ENCODE measurements around the gene CDKL1. TPM values are rescaled to one million over a fixed set of nuclear protein-coding genes. Genes with fewer than 3 reads are reported as not detected.

CDKL1 gene
- total RNA-seq, 1 experiment from 2014 or later, result 5.4 TPM

DNA sequence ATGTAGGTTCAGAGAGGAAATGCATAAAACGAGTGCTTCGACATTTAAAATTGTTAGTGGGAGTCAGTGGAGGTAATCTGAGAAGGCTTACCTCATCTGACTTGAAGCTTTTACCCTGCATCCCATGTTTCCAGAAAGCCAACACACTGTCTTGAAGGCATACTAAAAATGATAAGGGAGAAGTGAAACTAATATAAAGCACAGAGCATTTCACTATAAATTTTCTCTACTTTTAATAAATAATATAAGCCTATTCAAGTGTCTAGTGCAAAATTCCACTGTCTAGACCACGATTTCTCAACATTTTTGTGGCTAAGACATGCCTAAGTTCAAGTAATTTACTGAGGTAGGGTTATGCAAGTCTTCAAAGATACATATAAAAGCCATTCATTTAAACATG is 29.1 kb upstream of the CDKL1 start:
- no TSS peak for BruUV-seq (replicated peaks)

DNA sequence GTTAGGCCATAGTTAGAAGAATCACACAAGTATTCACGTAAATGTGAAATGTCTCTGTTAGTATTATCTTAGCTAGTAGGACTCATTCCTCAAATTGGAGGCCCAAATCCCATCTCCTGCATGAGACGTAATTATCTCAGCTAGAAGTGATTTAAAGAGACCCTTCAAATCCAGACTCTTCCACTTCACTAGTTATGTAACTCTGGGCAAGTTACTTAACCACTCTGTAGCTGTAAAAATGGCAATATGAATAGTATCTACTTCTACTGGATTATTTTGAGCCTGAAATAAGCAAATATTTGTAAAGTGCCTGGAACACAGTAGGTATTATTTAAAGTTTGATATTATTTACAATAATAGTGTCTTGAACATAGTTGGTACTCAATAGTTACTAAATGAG is 28.4 kb upstream of the CDKL1 start:
- POLR2A ChIA-PET, result no interaction called here
- H3K36me3 ChIP-seq (ENCODE audit: control insufficient read depth, insufficient read depth, low read length), result peaks cover 2% of the 10 kb centered on the region; the same call in 1 of the 2 replicates
- H3K27me3 ChIP-seq (replicated peaks; ENCODE audit: control insufficient read depth, insufficient read depth, low read length), result no peaks in the 10 kb centered on the region
- peaks cover 3% of the 10 kb centered on the region; the same call in 1 of the 2 replicates for H3K9me3 ChIP-seq
- no peaks in the 10 kb centered on the region for H3K4me1 ChIP-seq
- no peak for DNase-seq
- H3K4me3 ChIP-seq (ENCODE audit: low read depth, low read length), result no peak overlapping the region
- no TSS peak for BruUV-seq (replicated peaks)
- peaks cover 21% of the 10 kb centered on the region for H3K36me3 Mint-ChIP-seq (ENCODE audit: insufficient read depth, unreplicated experiment)
- no peaks in the 10 kb centered on the region for H3K27me3 Mint-ChIP-seq (ENCODE audit: insufficient read depth, unreplicated experiment)
- TF ChIP-seq, protein P1, sequence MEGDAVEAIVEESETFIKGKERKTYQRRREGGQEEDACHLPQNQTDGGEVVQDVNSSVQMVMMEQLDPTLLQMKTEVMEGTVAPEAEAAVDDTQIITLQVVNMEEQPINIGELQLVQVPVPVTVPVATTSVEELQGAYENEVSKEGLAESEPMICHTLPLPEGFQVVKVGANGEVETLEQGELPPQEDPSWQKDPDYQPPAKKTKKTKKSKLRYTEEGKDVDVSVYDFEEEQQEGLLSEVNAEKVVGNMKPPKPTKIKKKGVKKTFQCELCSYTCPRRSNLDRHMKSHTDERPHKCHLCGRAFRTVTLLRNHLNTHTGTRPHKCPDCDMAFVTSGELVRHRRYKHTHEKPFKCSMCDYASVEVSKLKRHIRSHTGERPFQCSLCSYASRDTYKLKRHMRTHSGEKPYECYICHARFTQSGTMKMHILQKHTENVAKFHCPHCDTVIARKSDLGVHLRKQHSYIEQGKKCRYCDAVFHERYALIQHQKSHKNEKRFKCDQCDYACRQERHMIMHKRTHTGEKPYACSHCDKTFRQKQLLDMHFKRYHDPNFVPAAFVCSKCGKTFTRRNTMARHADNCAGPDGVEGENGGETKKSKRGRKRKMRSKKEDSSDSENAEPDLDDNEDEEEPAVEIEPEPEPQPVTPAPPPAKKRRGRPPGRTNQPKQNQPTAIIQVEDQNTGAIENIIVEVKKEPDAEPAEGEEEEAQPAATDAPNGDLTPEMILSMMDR (IDR thresholded peaks at IDR 0.05; ENCODE audit: insufficient read depth in 1 of 2, low read depth in 1 of 2, low read length in 1 of 2, severe bottlenecking in 1 of 2, unreplicated experiment in 1 of 2), result no peak
- CTCF ChIA-PET, result no interaction called here
- H3K27ac Mint-ChIP-seq (ENCODE audit: unreplicated experiment), result no peak overlapping the region
- no peaks in the 10 kb centered on the region for H3K4me1 Mint-ChIP-seq (ENCODE audit: low read depth, unreplicated experiment)
- H3K4me3 Mint-ChIP-seq (ENCODE audit: unreplicated experiment), result no peak overlapping the region
- H3K9me3 Mint-ChIP-seq (ENCODE audit: unreplicated experiment), result no peaks in the 10 kb centered on the region
- intact Hi-C loops (cut with micrococcal nuclease; ENCODE audit: unreplicated experiment), result no loop called here

More for the DNA sequence above, 29.1 kb upstream of the CDKL1 start:
- Mint-ChIP-seq H3K36me3 (ENCODE audit: insufficient read depth, unreplicated experiment) (peaks cover 15% of the 10 kb centered on the region), H3K9me3 (ENCODE audit: unreplicated experiment) (no peaks in the 10 kb centered on the region), H3K27ac (ENCODE audit: unreplicated experiment) (no peak overlapping the region), H3K4me1 (ENCODE audit: low read depth, unreplicated experiment) (no peaks in the 10 kb centered on the region), H3K27me3 (ENCODE audit: insufficient read depth, unreplicated experiment) (no peaks in the 10 kb centered on the region), H3K4me3 (ENCODE audit: unreplicated experiment) (no peak overlapping the region)
- ChIA-PET CTCF (no interaction called here), POLR2A (no interaction called here)
- TF ChIP-seq, protein P1 (IDR thresholded peaks at IDR 0.05; ENCODE audit: insufficient read depth in 1 of 2, low read depth in 1 of 2, low read length in 1 of 2, severe bottlenecking in 1 of 2, unreplicated experiment in 1 of 2), result no peak
- Histone ChIP-seq H3K4me1 (no peaks in the 10 kb centered on the region), H3K27me3 (replicated peaks; ENCODE audit: control insufficient read depth, insufficient read depth, low read length) (no peaks in the 10 kb centered on the region), H3K36me3 (ENCODE audit: control insufficient read depth, insufficient read depth, low read length) (peaks cover 2% of the 10 kb centered on the region; the same call in 1 of the 2 replicates), H3K4me3 (ENCODE audit: low read depth, low read length) (no peak overlapping the region), H3K9me3 (peaks cover 3% of the 10 kb centered on the region; the same call in 1 of the 2 replicates)
- intact Hi-C loops (cut with micrococcal nuclease; ENCODE audit: unreplicated experiment), result no loop called here
- DNase-seq, result no peak

DNA sequence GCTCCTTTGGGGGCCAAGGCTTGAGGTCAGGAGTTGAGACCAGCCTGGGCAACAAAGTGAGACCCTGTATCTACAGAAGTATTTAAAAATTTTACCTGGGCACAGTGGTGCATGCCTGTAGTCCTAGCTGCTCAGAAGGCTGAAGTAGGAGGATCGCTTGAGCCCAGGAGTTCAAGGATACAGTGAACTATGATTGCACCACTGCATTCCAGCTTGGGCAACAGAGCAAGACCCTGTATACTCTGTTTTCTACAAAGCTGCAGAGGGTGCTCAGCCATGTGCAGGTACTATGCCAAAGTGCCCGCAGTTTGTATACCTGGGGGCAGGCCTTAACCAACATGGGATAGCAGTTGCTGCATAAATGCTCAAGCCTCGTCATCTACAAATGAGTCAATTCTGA is 26.8 kb upstream of the CDKL1 start:
- H3K9me3 Mint-ChIP-seq (ENCODE audit: unreplicated experiment), result no peaks in the 10 kb centered on the region
- no TSS peak for BruUV-seq (replicated peaks)
- TF ChIP-seq, protein P1 (IDR thresholded peaks at IDR 0.05; ENCODE audit: insufficient read depth in 1 of 2, low read depth in 1 of 2, low read length in 1 of 2, severe bottlenecking in 1 of 2, unreplicated experiment in 1 of 2), result no peak
- ChIA-PET CTCF (no interaction called here), POLR2A (no interaction called here)
- no peak for DNase-seq
- peaks cover 2% of the 10 kb centered on the region; the same call in 1 of the 2 replicates for H3K36me3 ChIP-seq (ENCODE audit: control insufficient read depth, insufficient read depth, low read length)
- H3K27me3 Mint-ChIP-seq (ENCODE audit: insufficient read depth, unreplicated experiment), result no peaks in the 10 kb centered on the region
- no peak overlapping the region for H3K4me3 ChIP-seq (ENCODE audit: low read depth, low read length)
- H3K4me1 Mint-ChIP-seq (ENCODE audit: low read depth, unreplicated experiment), result no peaks in the 10 kb centered on the region
- no peaks in the 10 kb centered on the region for H3K27me3 ChIP-seq (replicated peaks; ENCODE audit: control insufficient read depth, insufficient read depth, low read length)
- peaks cover 3% of the 10 kb centered on the region; the same call in 1 of the 2 replicates for H3K9me3 ChIP-seq
- no peak overlapping the region for H3K27ac Mint-ChIP-seq (ENCODE audit: unreplicated experiment)
- no peaks in the 10 kb centered on the region for H3K4me1 ChIP-seq
- no peak overlapping the region for H3K4me3 Mint-ChIP-seq (ENCODE audit: unreplicated experiment)
- intact Hi-C loops (cut with micrococcal nuclease; ENCODE audit: unreplicated experiment), result no loop called here
- peaks cover 28% of the 10 kb centered on the region for H3K36me3 Mint-ChIP-seq (ENCODE audit: insufficient read depth, unreplicated experiment)
